Activated CD8-positive, alpha-beta memory T cell treated with anti-CD3 and anti-CD28 coated beads, Interleukin-2, amount 50 U/mL, for 24 hours (primary cell): Measurements from ENCODE around the gene RFPL4AL1.
"Not testable (repeated sequence)": the region's sequence is repeated elsewhere in the genome, so short reads cannot be mapped to it uniquely, and the experiment has no call there.

ENCODE experiments used
- DNase-seq: peaks from one replicate; pipeline ENCODE4 v3.0.0-alpha.2; 2020; ENCODE audit errors: extremely low read depth

RFPL4AL1 gene

GRCh38 chr19:55768818-55769217 is at the start of gene RFPL4AL1:
Gene RFPL4AL1, plus strand, starts transcription at chr19:55769118. Its CDS starts 2,687 bp downstream, at chr19:55771805.
- DNase-seq, result not testable (repeated sequence)

- no peak for DNase-seq
These were observed 48.6 kb upstream of the RFPL4AL1 start for GRCh38 chr19:55720214-55720746.

- DNase-seq, result no peak
These were observed 48.1 kb upstream of the RFPL4AL1 start for GRCh38 chr19:55720801-55721200.

- no peak for DNase-seq
These were observed 45.4 kb upstream of the RFPL4AL1 start for GRCh38 chr19:55723491-55723890.

GRCh38 chr19:55730378-55730777 is 38.5 kb upstream of the RFPL4AL1 start:
- not testable (repeated sequence) for DNase-seq

GRCh38 chr19:55738302-55738701 is 30.6 kb upstream of the RFPL4AL1 start, which contains the start of gene NLRP9:
Gene NLRP9, minus strand, starts transcription at chr19:55738402. Its CDS starts 28 bp downstream, at chr19:55738374.
- no peak for DNase-seq

- DNase-seq, result no peak
These were observed 18.2 kb upstream of the RFPL4AL1 start for GRCh38 chr19:55750715-55751114.

- DNase-seq, result no peak
These were observed 15.5 kb upstream of the RFPL4AL1 start for GRCh38 chr19:55753401-55753800.

- not testable (repeated sequence) for DNase-seq
These were observed 12.1 kb upstream of the RFPL4AL1 start for GRCh38 chr19:55756808-55757207.

GRCh38 chr19:55758797-55759196 is 10.1 kb upstream of the RFPL4AL1 start, which contains the start of gene RFPL4A:
Gene RFPL4A, plus strand, starts transcription at chr19:55759097. Its CDS starts 2,704 bp downstream, at chr19:55761801.
- not testable (repeated sequence) for DNase-seq

- no peak for DNase-seq
These were observed 2.5 kb upstream of the RFPL4AL1 start for GRCh38 chr19:55766466-55766865.

GRCh38 chr19:55769632-55770031 is 714 bp downstream of the RFPL4AL1 start:
- DNase-seq, result not testable (repeated sequence)

- no peak for DNase-seq
These were observed 8.6 kb downstream of the RFPL4AL1 start for GRCh38 chr19:55777528-55777927.

- no peak for DNase-seq
These were observed 9.4 kb downstream of the RFPL4AL1 start for GRCh38 chr19:55778331-55778730.

GRCh38 chr19:55781112-55781511 is 12.2 kb downstream of the RFPL4AL1 start:
- no peak for DNase-seq

GRCh38 chr19:55795021-55795420 is 26.1 kb downstream of the RFPL4AL1 start:
- no peak for DNase-seq

GRCh38 chr19:55801416-55801815 is 32.5 kb downstream of the RFPL4AL1 start:
- no peak for DNase-seq

- DNase-seq, result no peak
These were observed 33.4 kb downstream of the RFPL4AL1 start for GRCh38 chr19:55802281-55802680.

GRCh38 chr19:55809381-55810058 is 40.6 kb downstream of the RFPL4AL1 start:
- no peak for DNase-seq

- no peak for DNase-seq
These were observed 42.4 kb downstream of the RFPL4AL1 start for GRCh38 chr19:55811340-55811739.

- no peak for DNase-seq
These were observed 43.5 kb downstream of the RFPL4AL1 start for GRCh38 chr19:55812449-55812848.

GRCh38 chr19:55813906-55814305 is 45.0 kb downstream of the RFPL4AL1 start:
- no peak for DNase-seq

- DNase-seq, result no peak
These were observed 51.1 kb downstream of the RFPL4AL1 start for GRCh38 chr19:55820037-55820436.
